NCI-H128 (cell line): Measurements from ENCODE around the gene ITSN2.
A peak's percentile ranks its signal among the peaks of the same experiment; 100 is the strongest.
"Not testable (repeated sequence)": the region's sequence is repeated elsewhere in the genome, so short reads cannot be mapped to it uniquely, and the experiment has no call there.

Source experiments
- DNase-seq: peaks from one replicate; lab custom pipeline; 2025; ENCODE audit not compliant: unreplicated experiment; lab: John Stamatoyannopoulos, UW

Gene ITSN2

GRCh38 chr2:24360050-24360962, at the start of gene ITSN2:
TSS of gene ITSN2 (minus strand) at chr2:24360536. CDS start at chr2:24328082, 32,454 bp downstream.
- DNase-seq: peak; percentile 76

DNA sequence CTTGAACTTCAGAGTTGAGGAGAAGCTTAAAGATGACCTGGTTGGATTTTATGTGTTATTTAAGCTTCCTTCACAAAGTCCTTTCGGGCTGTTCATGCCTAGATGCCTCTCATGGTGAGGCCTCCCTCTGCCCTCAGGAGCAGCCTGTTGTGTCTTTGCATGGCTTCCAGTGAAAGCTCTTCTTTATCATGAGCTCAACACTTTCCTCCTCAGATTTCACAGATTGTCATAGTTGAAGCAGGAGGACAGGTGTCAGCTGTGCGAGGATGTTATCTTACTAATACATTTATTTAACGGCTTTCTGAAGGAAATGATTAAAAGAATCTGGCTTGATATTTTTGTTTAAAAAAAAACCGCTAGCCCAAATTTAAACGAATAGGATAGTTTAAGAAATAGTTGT, 48.8 kb upstream of the ITSN2 start:
- no peak for DNase-seq

GRCh38 chr2:24408704-24409103, 48.4 kb upstream of the ITSN2 start:
- not testable (repeated sequence) for DNase-seq

GRCh38 chr2:24404491-24404921, 44.2 kb upstream of the ITSN2 start:
- no peak for DNase-seq

DNA sequence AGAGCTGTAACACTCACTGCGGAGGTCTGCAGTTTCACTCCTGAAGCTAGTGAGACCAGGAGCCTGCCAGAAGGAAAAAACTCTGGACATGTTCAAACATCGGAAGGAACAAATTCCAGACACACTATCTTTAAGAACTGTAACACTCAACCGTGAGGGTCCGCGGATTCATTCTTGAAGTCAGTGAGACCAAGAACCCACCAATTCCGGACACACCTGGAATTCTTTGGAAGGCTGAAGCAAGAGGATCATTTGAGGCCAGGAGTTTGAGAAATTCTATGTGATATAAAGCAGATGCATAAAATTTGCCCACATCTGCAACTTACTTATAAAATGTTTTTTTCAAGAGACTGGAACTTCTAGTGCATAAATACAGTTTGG, 43.5 kb upstream of the ITSN2 start:
- no peak for DNase-seq

GRCh38 chr2:24403168-24403831, 43.0 kb upstream of the ITSN2 start:
- DNase-seq: no peak

DNA sequence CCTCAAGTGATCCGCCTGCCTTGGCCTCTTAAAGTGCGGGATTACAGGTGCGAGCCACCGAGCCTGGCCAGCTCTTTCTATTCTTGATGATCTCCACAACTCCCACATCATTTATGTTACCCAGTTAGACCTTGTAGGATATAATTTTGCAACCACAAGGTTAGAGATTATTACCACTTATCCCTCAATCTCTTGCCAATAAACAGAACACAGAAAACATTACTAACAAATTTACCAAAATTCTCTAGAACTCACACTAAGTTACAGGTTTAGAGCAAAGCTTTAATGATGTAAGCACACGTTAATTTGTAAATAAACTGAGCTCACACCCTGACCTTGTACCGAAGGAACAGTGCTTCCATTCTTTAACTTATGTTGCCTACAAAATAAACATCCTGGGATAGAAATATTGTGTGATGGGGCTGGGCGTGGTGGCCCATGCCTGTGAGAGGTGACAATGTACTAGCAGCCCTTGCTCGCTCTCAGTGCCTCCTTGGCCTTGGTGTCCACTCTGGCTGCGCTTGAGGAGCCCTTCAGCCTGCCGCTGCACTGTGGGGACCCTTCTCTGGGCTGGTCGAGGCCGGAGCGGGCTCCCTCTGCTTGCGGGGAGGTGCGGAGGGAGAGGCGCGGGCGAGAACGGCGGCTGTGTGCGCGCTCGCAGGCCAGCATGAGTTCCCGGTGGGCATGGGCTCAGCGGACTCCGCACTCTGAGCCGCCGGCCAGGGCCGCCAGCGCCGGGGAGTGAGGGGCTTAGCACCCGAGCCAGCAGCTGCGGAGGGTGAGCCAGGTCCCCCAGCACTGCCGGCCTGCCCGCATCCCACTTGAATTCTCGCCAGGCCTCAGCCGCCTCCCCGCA, 42.1 kb upstream of the ITSN2 start:
- DNase-seq: no peak

DNA sequence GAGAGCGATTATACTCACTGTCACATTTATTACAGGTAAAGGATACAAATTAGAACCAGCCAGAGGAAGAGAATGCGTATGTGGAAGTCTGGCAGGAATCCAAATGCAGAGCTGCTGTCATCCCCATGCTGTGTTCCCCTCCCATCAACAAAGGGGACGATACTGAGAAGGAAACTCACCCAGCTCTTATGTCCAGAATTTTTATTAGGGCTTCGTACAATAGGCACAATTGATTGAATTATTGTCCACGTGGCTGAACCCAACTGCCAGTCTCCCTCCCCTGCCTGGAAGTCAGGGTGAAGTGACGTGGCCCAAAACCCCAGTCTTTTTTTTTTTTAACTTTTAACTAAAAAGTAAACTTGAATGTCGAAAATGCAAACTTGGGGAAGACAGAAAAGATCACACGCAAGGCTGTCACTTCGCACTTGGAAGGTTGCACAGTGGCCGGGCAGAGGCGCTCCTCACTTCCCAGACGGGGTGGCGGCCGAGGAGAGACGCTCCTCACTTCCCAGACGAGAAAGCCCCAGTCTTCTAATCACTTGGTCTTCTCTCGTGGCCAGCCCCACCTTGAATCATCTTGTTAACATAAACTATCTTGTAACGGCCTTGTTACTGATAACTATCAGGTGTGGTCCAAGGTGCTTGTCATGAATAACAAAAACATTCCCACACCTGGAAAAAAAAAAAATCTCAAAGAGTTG, 40.0 kb upstream of the ITSN2 start:
- DNase-seq: no peak

DNA sequence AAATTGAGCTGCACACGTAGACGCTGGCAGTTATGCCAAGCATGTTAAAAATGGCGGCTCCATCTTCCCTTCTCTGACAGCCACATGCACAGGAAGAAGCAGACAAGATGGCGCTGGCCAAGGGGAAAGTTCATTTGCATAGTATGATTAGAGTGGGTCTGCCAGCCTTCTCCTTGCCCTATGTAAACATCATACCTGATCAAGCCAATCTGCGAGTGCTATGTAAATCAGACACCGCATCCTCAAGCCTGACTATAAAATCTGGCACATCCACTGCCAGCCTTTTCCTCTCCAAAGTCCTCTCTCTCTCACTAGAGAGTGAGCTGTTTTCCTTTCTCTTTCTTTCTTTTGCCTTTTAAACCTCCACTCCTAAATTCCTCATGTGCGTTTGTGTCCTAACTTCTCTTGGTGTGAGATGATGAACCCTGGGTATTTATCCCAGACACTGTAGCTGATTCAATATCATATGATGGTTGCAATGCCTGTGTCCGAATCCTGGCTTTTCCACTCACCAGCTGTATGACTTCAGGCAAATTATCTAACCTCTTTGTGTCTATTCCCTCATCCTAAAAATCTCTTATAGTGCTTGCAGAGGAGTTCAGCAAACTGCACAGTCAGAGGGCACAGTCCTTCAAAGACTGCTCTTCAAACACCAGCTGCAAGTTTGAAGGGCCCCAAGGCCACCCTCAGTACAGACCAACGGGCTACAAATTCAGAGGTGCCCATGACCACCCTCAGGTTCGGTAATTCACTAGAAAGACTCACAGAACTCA, 39.3 kb upstream of the ITSN2 start:
- no peak for DNase-seq

DNA sequence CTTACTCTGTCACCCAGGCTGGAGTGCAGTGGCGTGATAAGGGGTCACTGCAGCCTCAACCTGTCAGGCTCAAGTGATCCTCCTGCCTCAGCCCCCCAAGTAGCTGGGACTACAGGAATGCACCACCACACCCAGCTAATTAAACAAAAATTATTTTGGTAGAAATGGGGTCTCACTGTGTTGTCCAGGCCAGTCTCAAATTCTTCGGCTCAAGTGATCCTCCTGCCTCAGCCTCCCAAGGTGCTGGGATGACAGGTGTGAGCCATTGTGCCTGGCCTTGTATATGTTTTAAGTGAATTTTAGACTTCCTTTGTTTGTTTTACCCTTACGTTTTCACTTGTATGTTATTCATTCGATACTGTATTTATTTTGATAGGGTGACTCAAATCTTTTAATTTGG, 34.7 kb upstream of the ITSN2 start:
- no peak for DNase-seq

DNA sequence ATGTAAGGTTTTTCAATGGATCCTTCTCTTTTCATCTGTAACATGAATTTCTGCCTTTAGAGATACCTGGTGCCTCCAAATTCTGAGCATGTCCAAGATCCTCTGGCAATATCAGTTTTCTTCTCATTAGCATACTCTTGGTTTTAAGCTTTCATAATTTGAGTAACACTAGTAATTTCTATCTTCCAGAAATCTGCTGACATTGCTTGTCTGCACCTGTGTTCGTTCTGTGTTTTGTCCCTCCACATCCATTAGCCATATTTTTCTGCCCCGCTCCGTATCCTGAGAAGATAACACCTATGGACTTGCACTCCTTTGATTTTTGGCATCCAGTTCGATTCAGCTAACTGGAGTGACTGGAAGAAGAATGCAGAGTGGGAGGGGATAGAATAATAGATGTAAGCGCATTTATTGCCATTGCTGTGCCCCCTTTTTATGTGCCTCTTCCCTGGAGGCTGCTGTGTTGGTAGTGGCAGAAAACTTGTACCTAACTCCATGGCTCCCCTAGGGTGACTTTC, 32.3 kb upstream of the ITSN2 start:
- DNase-seq: no peak

DNA sequence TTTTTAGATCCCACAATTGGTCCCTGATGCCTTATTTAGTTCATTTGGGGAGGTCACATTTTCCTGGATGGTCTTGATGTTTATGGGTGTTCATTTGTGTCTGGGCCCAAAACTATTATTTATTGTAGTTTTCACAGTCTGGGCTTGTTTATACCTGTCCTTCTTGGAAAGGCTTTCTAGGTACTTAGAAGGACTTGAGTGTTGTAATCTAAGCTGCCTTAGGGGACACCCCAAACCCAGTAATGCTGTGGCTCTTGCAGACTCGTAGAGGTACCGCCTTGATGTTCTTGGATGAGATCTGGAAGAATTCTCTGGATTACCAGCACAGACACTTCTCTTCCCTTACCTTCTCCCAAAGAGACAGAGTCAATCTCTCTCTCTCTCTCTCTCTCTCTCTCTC, 25.0 kb upstream of the ITSN2 start:
- DNase-seq: no peak

DNA sequence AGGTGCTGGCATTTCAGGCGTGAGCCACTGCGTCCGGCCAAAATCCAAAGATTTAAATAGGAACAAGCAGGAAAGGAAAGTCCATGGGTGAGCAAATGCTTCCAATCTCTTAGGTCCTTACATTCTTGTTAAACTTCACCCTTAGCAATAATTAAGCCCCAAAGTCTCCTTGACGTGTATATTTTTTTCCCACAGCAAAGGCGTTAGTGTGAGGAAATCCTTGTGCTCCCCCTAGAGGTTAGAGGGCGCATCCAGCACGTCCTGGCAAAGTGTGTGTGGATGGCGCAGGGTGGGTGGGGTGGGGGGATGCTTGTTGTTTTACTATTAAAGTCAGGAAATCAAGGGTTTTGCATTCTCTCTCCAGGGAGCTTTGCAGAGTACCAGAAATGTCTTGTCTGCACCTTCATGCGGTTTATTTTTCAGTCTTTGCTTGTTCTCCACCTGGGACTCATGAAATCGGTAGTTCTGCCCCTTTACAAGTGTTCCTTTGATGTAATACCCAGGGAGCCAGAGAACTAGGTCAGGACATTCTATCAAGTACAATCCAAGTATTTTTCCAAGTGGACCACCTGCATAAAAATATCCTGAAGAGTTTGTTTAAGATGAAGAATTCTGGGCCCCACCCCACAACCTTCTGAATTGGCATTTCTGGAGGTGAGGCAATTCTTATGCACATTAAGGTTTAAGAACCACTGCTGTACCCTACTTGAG, 22.2 kb upstream of the ITSN2 start:
- DNase-seq: peak; percentile 16

GRCh38 chr2:24380820-24381219, 20.5 kb upstream of the ITSN2 start:
- DNase-seq: no peak

DNA sequence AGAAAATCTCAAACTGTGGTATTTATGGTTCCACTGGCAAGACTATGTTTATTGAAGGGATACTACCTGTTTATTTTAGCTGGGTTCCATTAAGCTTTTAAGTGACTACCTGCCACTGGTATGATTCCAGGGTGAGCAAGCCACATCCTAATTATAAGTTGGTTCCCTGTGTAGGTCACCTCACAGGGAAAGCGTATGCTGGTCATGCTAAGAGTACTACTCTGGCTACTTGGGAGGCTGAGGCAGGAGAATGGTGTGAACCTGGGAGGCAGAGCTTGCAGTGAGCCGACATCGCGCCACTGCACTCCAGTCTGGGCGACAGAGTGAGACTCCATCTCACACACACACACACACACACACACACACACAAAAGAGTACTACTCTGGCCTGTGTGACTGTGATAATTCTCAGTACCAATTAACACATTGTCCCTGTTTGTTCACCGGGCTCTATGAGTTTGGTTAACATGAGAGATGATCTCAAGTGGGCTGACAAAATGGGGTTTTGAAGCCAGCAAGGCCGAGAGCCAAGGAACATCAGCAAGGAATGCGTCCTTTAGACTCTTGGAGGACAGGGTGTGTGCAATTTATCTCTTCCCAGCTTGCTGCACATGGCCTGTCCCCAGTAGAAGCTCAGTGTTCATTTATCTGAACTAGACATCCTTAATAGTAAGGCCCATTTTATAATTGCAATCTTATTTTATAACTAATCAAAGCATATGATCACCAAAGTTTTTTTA, 15.2 kb upstream of the ITSN2 start:
- no peak for DNase-seq

GRCh38 chr2:24374301-24374700, 14.0 kb upstream of the ITSN2 start:
- DNase-seq: no peak

DNA sequence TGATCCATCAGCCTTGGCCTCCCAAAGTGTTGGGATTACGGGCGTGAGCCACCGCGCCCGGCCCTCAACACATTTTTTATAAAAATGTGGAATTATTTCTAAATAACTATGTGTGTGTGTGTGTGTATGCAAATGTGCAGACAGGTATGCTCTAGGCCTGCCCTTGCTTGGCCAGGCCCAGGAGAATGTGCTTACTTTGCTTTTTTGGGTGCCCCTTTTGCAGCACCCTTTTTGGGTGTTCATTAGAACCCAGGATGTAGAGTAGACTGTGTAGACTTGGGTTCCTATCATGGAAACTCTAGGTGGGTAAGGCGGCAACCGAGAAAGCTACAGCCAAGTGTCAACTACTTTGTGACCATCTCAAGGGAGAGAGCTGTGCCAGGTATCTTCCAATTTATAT, 11.7 kb upstream of the ITSN2 start:
- DNase-seq: no peak

- no peak for DNase-seq
Measured at GRCh38 chr2:24365826-24366225, 5.5 kb upstream of the ITSN2 start.

GRCh38 chr2:24365051-24365450, 4.7 kb upstream of the ITSN2 start:
- no peak for DNase-seq
